H9 (cell line): ENCODE results near the gene SAMD15. TPM values are rescaled to one million over a fixed set of nuclear protein-coding genes. Genes with fewer than 3 reads are reported as not detected.

ENCODE experiments used
- DNase-seq: peaks from one replicate; pipeline ENCODE4 v3.0.0-alpha.2; 2017
- H2AFZ ChIP-seq: one replicate; pipeline ENCODE4 v1.6.1; 2013; ENCODE audit warnings: mild to moderate bottlenecking, low read length, control low read depth, moderate library complexity
- H2AK5ac ChIP-seq: 2 replicates; pipeline ENCODE4 v1.6.1; 2013; ENCODE audit warnings: low read length, control low read depth, mixed read lengths; ENCODE audit not compliant: insufficient read length
- H2BK120ac ChIP-seq: one replicate; pipeline ENCODE4 v1.6.1; 2013; ENCODE audit warnings: low read depth, mild to moderate bottlenecking, low read length, control low read depth, inconsistent platforms; ENCODE audit not compliant: poor library complexity, severe bottlenecking
- H2BK12ac ChIP-seq: 2 replicates; pipeline ENCODE4 v1.6.1; 2013; ENCODE audit warnings: low read length, control low read depth, mixed read lengths, low read depth; ENCODE audit not compliant: insufficient read length
- H2BK15ac ChIP-seq: 2 replicates; pipeline ENCODE4 v1.6.1; 2013; ENCODE audit warnings: low read depth, low read length, control low read depth
- H2BK20ac ChIP-seq: one replicate; pipeline ENCODE4 v1.6.1; 2013; ENCODE audit warnings: low read depth, mild to moderate bottlenecking, low read length, control low read depth, inconsistent platforms; ENCODE audit not compliant: poor library complexity, severe bottlenecking
- H2BK5ac ChIP-seq: 2 replicates; pipeline ENCODE4 v1.6.1; 2013; ENCODE audit warnings: low read length, control low read depth, mixed read lengths; ENCODE audit not compliant: insufficient read length
- H3K14ac ChIP-seq: 2 replicates; pipeline ENCODE4 v1.6.1; 2013; ENCODE audit warnings: low read length, control low read depth; ENCODE audit not compliant: insufficient read depth
- H3K18ac ChIP-seq: 2 replicates; pipeline ENCODE4 v1.6.1; 2013; ENCODE audit warnings: low read depth, mild to moderate bottlenecking, mixed read lengths, low read length, control low read depth; ENCODE audit not compliant: insufficient read length
- H3K23ac ChIP-seq: 2 replicates; pipeline ENCODE4 v1.6.1; 2013; ENCODE audit warnings: low read length, control low read depth, mixed read lengths, low read depth; ENCODE audit not compliant: insufficient read length
- H3K23me2 ChIP-seq: 2 replicates; pipeline ENCODE4 v1.6.1; 2013; ENCODE audit warnings: low read depth, mild to moderate bottlenecking, mixed read lengths, low read length, control low read depth; ENCODE audit not compliant: insufficient read length, poor library complexity, severe bottlenecking
- H3K27ac ChIP-seq: 2 replicates; pipeline ENCODE4 v1.5.1; 2013; ENCODE audit warnings: low read length, control low read depth, mixed read lengths, low read depth; ENCODE audit not compliant: insufficient read length
- H3K27me3 ChIP-seq: 2 replicates; pipeline ENCODE4 v1.6.1; 2013; ENCODE audit warnings: low read length, control low read depth, inconsistent platforms; ENCODE audit not compliant: insufficient read depth
- H3K4ac ChIP-seq: 2 replicates; pipeline ENCODE4 v1.6.1; 2013; ENCODE audit warnings: low read depth, mild to moderate bottlenecking, control low read depth, inconsistent platforms, low read length, moderate library complexity
- H3K4me1 ChIP-seq: 2 replicates; pipeline ENCODE4 v1.6.1; 2013; ENCODE audit warnings: low read length, control low read depth, inconsistent platforms; ENCODE audit not compliant: insufficient read depth
- H3K4me2 ChIP-seq: 2 replicates; pipeline ENCODE4 v1.6.1; 2013; ENCODE audit warnings: low read length, control low read depth, mixed read lengths; ENCODE audit not compliant: insufficient read length, insufficient read depth
- H3K56ac ChIP-seq: 2 replicates; pipeline ENCODE4 v1.6.1; 2013; ENCODE audit warnings: low read depth, mild to moderate bottlenecking, mixed read lengths, low read length, control low read depth; ENCODE audit not compliant: insufficient read length
- H3K79me1 ChIP-seq: 2 replicates; pipeline ENCODE4 v1.6.1; 2013; ENCODE audit warnings: low read depth, mild to moderate bottlenecking, moderate library complexity, low read length, control low read depth, inconsistent platforms; ENCODE audit not compliant: insufficient read depth, poor library complexity, severe bottlenecking
- H3K79me2 ChIP-seq: 2 replicates; pipeline ENCODE4 v1.6.1; 2013; ENCODE audit warnings: low read length, control low read depth, inconsistent platforms; ENCODE audit not compliant: insufficient read depth
- H3K9ac ChIP-seq: 2 replicates; pipeline ENCODE4 v1.6.1; 2013; ENCODE audit warnings: low read length, control low read depth, mixed read lengths; ENCODE audit not compliant: insufficient read length; ENCODE audit errors: extremely low read depth
- H3K9me3 ChIP-seq: one replicate; pipeline ENCODE4 v1.6.1; 2013; ENCODE audit warnings: low read depth, low read length, inconsistent platforms; ENCODE audit not compliant: control insufficient read depth
- H3T11ph ChIP-seq: one replicate; pipeline ENCODE4 v1.6.1; 2013; ENCODE audit warnings: mild to moderate bottlenecking, low read length, control low read depth, inconsistent platforms
- H4K20me1 ChIP-seq: one replicate; pipeline ENCODE4 v1.6.1; 2013; ENCODE audit not compliant: control insufficient read depth, insufficient read length, insufficient read depth
- H4K5ac ChIP-seq: 2 replicates; pipeline ENCODE4 v1.6.1; 2013; ENCODE audit warnings: low read depth, mild to moderate bottlenecking, mixed read lengths, low read length, control low read depth; ENCODE audit not compliant: insufficient read length
- H4K8ac ChIP-seq: replicated peaks from 2 replicates; pipeline ENCODE4 v1.6.1; 2013; ENCODE audit warnings: low read length, control low read depth, mixed read lengths, low read depth; ENCODE audit not compliant: insufficient read length
- H4K91ac ChIP-seq: 2 replicates; pipeline ENCODE4 v1.6.1; 2013; ENCODE audit warnings: low read depth, mild to moderate bottlenecking, moderate library complexity, mixed read lengths, low read length, control low read depth; ENCODE audit not compliant: insufficient read length
- H3K27ac Mint-ChIP-seq, 3 experiments: 2 replicates in 2 of 3; 3 replicates in 1 of 3; pipeline ENCODE4 v1.8.0; 2020 to 2021; ENCODE audit warnings: mixed read lengths in 3 of 3, mild to moderate bottlenecking in 1 of 3, moderate library complexity in 1 of 3
- H3K27me3 Mint-ChIP-seq: 2 replicates; pipeline ENCODE4 v1.8.0; 2021; ENCODE audit warnings: low read depth, mild to moderate bottlenecking, moderate library complexity, mixed read lengths
- H3K36me3 Mint-ChIP-seq, 3 experiments: 2 replicates in 2 of 3; 3 replicates in 1 of 3; pipeline ENCODE4 v1.8.0; 2020 to 2021; ENCODE audit warnings: low read depth in 3 of 3, mixed read lengths in 3 of 3; ENCODE audit not compliant: insufficient read depth in 1 of 3
- H3K4me1 Mint-ChIP-seq, 2 experiments: 2 replicates each; pipeline ENCODE4 v1.8.0; 2020; ENCODE audit warnings: mixed read lengths in 2 of 2
- H3K4me3 Mint-ChIP-seq, 2 experiments: 2 replicates in 1 of 2; 3 replicates in 1 of 2; pipeline ENCODE4 v1.8.0; 2020 to 2021; ENCODE audit warnings: mild to moderate bottlenecking in 2 of 2, mixed read lengths in 2 of 2, moderate library complexity in 1 of 2
- H3K9me3 Mint-ChIP-seq, 2 experiments: 2 replicates in 1 of 2; 3 replicates in 1 of 2; pipeline ENCODE4 v1.8.0; 2020; ENCODE audit warnings: mild to moderate bottlenecking in 2 of 2, mixed read lengths in 2 of 2, moderate library complexity in 1 of 2
- WGBS: extraction: QIAGEN DNeasy Blood & Tissue Kit; methylation state at CpG from one replicate; pipeline ENCODE4 v1.1.7; 2013; ENCODE audit warnings: missing lambda C conversion rate, low lambda C conversion rate, mixed read lengths; ENCODE audit not compliant: insufficient read length; ENCODE audit errors: extremely low coverage; 5-methylcytosine and 5-hydroxymethylcytosine counted together
- total RNA-seq: library from RNA; stranded (reverse); gene quantifications from 2 replicates; pipeline ENCODE4 v1.2.1, GENCODE V29; 2021
- TF ChIP-seq, protein P1 (sequence below): fragments of 200-600 bp; sonication (generic); conservative IDR thresholded peaks from 3 replicates; pipeline ENCODE4 v1.8.0; 2021; ENCODE audit warnings: antibody characterized with exemption, mild to moderate bottlenecking

Gene SAMD15
- total RNA-seq, 1 experiment from 2014 or later: 1.1 TPM

DNA sequence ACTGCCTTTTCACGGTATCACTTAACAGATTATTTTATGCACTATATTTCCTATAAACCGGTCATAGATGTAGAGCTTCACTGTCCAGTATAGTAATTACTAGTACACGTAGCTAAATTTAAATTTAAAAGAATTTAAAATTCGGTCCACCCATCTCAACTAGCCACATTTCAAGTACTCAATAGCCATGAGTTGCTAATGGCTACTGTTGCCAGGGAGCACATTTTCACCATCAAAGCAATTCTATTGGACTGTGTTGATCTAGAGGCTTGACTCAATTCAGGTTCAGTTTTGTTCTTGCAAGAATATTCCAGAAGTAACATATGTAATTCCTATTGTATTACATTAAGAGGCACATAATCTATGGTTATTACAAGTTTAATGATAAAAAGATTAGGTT lies 20.3 kb upstream of the SAMD15 start:
- Mint-ChIP-seq H3K4me1 (no peaks in the 10 kb centered on the region), H3K27me3 (no peaks in the 10 kb centered on the region), H3K9me3 (no peaks in the 10 kb centered on the region), H3K36me3 (no peaks in the 10 kb centered on the region), H3K27ac (no peak overlapping the region), H3K4me3 (no peak overlapping the region)
- Histone ChIP-seq H3T11ph (no peak overlapping the region), H2BK15ac (no peak overlapping the region), H3K23ac (no peak overlapping the region), H2BK12ac (no peak overlapping the region), H2BK5ac (no peak overlapping the region), H3K79me2 (no peaks in the 10 kb centered on the region), H3K14ac (no peak overlapping the region), H3K4me2 (no peak overlapping the region), H3K4ac (no peak overlapping the region), H2AK5ac (no peak overlapping the region), H3K56ac (no peak overlapping the region), H3K9ac (no peak overlapping the region), H4K91ac (no peak overlapping the region), H3K18ac (no peak overlapping the region), H3K9me3 (no peaks in the 10 kb centered on the region), H4K5ac (no peak overlapping the region), H2BK120ac (no peak overlapping the region), H3K4me1 (no peaks in the 10 kb centered on the region), H3K23me2 (no peaks in the 10 kb centered on the region), H4K20me1 (no peaks in the 10 kb centered on the region), H3K27ac (no peak overlapping the region), H2BK20ac (no peak overlapping the region), H4K8ac (no peak overlapping the region), H3K27me3 (no peaks in the 10 kb centered on the region), H2AFZ (no peak overlapping the region), H3K79me1 (no peaks in the 10 kb centered on the region)
- no peak for DNase-seq
- no CpG with 5 or more reads among the region's 4 CpGs for WGBS
- TF ChIP-seq, protein P1, sequence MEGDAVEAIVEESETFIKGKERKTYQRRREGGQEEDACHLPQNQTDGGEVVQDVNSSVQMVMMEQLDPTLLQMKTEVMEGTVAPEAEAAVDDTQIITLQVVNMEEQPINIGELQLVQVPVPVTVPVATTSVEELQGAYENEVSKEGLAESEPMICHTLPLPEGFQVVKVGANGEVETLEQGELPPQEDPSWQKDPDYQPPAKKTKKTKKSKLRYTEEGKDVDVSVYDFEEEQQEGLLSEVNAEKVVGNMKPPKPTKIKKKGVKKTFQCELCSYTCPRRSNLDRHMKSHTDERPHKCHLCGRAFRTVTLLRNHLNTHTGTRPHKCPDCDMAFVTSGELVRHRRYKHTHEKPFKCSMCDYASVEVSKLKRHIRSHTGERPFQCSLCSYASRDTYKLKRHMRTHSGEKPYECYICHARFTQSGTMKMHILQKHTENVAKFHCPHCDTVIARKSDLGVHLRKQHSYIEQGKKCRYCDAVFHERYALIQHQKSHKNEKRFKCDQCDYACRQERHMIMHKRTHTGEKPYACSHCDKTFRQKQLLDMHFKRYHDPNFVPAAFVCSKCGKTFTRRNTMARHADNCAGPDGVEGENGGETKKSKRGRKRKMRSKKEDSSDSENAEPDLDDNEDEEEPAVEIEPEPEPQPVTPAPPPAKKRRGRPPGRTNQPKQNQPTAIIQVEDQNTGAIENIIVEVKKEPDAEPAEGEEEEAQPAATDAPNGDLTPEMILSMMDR: no peak
